Stimulated activated CD4-positive, alpha-beta T cell treated with anti-CD3 and anti-CD28 coated beads, Interleukin-12 subunit alpha, Interleukin-12 subunit beta, amount 100 ng/mL, for 24 hours (primary cell): ENCODE results near the gene KRT86.

Experiments
- DNase-seq, 2 experiments: peaks; one replicate each; pipeline ENCODE4 v3.0.0-alpha.2; 2020; ENCODE audit warnings: low read depth in 2 of 2

KRT86 gene

DNA sequence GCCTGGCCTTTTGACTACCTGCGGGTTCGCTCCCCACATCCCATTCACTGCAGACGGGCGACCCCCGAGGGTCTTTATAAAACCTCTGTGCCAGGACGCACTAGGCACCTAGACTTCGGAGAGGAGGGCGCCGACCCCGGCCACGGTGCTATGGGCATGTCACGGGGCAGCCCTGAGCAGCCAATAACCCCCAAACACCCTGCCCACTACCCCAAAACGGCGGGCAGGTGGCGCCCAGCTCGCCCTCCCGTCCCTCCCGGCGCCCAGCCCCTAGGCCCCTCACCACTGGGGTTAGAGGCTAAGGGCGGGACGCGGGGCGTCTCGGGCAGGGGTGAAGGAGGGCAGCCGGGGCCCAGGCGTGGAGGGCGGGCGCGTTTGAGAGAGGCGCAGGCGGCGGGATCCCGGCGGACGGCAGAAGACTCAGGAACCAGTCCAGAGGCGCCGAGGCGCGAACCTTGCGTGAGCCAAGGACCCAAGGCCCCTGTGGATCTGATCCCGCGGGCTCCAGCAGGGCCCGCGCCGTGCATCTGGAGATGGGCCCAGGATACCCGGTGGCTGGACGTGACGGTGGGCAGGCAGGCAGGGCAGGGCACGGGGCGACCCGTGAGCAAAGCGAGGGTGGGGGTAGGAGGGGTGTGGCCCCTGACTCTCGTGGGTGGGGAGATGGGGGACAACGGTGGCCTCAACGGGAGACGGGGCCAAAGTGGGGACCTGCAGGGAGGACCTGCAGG lies 81.8 kb downstream of the KRT86 start:
- DNase-seq, result no peak

DNA sequence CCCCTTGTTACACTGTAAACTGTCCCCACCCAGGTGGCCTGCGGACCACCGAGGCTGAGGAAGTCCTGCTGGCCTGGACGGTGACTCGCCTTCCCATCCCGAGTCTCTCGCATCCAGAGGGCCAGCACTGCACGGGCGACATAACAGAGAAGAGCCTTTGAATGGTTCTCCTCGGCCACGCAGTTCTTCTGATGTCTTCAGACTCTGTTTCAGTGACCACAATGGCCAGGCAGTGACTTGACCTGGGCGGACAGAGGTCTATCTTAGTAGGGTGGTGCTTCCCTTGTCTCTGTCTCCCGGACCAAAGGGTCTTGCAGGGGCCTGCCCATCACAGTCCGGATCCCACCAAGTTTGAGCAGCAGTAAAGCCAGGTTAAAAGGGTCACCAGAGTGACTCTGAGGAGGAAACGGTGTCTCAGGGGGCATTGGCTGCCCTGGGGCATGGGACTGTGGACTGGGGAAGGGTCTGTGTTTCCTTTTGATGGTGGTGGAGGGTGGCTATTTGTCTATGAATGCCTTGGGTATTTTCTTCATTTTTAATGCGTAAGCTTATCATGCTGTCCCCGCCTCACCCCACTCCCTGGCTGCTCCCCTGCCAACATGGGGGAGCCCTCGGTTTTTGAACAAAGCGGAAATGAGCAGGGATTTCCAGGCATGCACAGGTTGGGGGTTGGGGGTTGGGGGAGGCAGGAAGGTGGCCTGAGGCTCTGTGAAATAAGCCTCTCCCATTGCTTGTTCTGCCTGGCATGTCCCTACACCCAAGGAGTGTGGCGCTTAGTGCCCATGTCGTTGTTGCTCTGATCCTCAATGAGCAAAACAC lies 82.5 kb downstream of the KRT86 start:
- no peak for DNase-seq
